ENCODE data around the gene NDUFA1. TPM values are rescaled to one million over a fixed set of nuclear protein-coding genes. Genes with fewer than 3 reads are reported as not detected.
"Not testable (repeated sequence)": the region's sequence is repeated elsewhere in the genome, so short reads cannot be mapped to it uniquely, and the experiment has no call there.

The NDUFA1 gene
- polyA plus RNA-seq, 1 donor, result 92.8 TPM

GRCh38 chrX:119900976-119901375 is 29.3 kb downstream of the NDUFA1 start:
- no peak for DNase-seq (ENCODE audit: low read depth)

GRCh38 chrX:119916310-119916709 is 44.7 kb downstream of the NDUFA1 start:
- no peak for DNase-seq (ENCODE audit: low read depth)

GRCh38 chrX:119917877-119918276 is 46.2 kb downstream of the NDUFA1 start:
- no peak for DNase-seq (ENCODE audit: low read depth)

- no peak for DNase-seq (ENCODE audit: low read depth)
These were observed 48.4 kb downstream of the NDUFA1 start for GRCh38 chrX:119919835-119920585.

GRCh38 chrX:119922391-119922790 is 50.8 kb downstream of the NDUFA1 start:
- not testable (repeated sequence) for DNase-seq (ENCODE audit: low read depth)

Other genes starting within 250 kb of the NDUFA1 start
- 32.1 TPM for gene SEPTIN6, start 178.7 kb upstream of the NDUFA1 start, polyA plus RNA-seq (ENCODE audit: insufficient read length)
- gene SOWAHD, start 113.2 kb upstream of the NDUFA1 start, polyA plus RNA-seq (ENCODE audit: insufficient read length), result 0.47 TPM
- gene RPL39, start 80.2 kb upstream of the NDUFA1 start, polyA plus RNA-seq (ENCODE audit: insufficient read length), result 3,298 TPM
- gene UPF3B, start 18.9 kb upstream of the NDUFA1 start, polyA plus RNA-seq (ENCODE audit: insufficient read length), result 13.5 TPM
- gene RNF113A, start 99 bp upstream of the NDUFA1 start, polyA plus RNA-seq (ENCODE audit: insufficient read length), result 9.0 TPM
- gene AKAP14, start 24.1 kb downstream of the NDUFA1 start, polyA plus RNA-seq (ENCODE audit: insufficient read length), result not detected
- 9.0 TPM for gene NKAP, start 71.9 kb downstream of the NDUFA1 start, polyA plus RNA-seq (ENCODE audit: insufficient read length)
- not detected for gene RHOXF2B, start 205.9 kb downstream of the NDUFA1 start, polyA plus RNA-seq (ENCODE audit: insufficient read length)
- not detected for gene RHOXF1, start 244.1 kb downstream of the NDUFA1 start, polyA plus RNA-seq (ENCODE audit: insufficient read length)